Lower leg skin (tissue), 4 donors: Measurements from ENCODE around the gene RTTN. TPM values are rescaled to one million over a fixed set of nuclear protein-coding genes. Genes with fewer than 3 reads are reported as not detected.

Source experiments
- DNase-seq, 2 donors: peaks; one replicate each; pipeline ENCODE4 v3.0.0-alpha.2; 2019; ENCODE audit warnings: low spot score in 2 of 2
- H3K4me3 ChIP-seq: fragments of 200-600 bp; sonication (generic); 2 replicates; pipeline ENCODE4 v1.5.1; 2017; ENCODE audit warnings: mild to moderate bottlenecking, low read depth; ENCODE audit not compliant: poor library complexity, severe bottlenecking
- CTCF ChIP-seq, 3 donors: fragments of 450-650 bp; IDR thresholded peaks; one replicate each; pipeline ENCODE4 v1.5.1; 2016; ENCODE audit warnings: antibody characterized with exemption in 3 of 3, mild to moderate bottlenecking in 3 of 3, moderate library complexity in 2 of 3
- POLR2A ChIP-seq, 2 donors: fragments of 450-650 bp; IDR thresholded peaks; one replicate each; pipeline ENCODE4 v1.6.1; 2016 to 2017; ENCODE audit warnings: antibody characterized with exemption in 2 of 2, mild to moderate bottlenecking in 1 of 2, moderate library complexity in 1 of 2
- WGBS, 2 donors: methylation state at CpG; one replicate each; pipeline ENCODE4 v1.1.5; 2018; 5-methylcytosine and 5-hydroxymethylcytosine counted together
- intact Hi-C: fragments of 100-400 bp; cut with DNase I; formaldehyde crosslinking; loops from one replicate; pipeline ENCODE4 v1.15.0; 2023; ENCODE audit warnings: low total_unique reads
- total RNA-seq, 4 donors: library from RNA; depleted of rRNA; stranded (reverse); fragments of >200 nt; gene quantifications; one replicate each; pipeline ENCODE4 v1.1.0, GENCODE V29; 2016

RTTN gene
- total RNA-seq, 4 donors from 2014 or later = 4.8 to 14.9 (median 7.8) TPM

- no peak overlapping the region for H3K4me3 ChIP-seq
- no peak for DNase-seq
- intact Hi-C loops = no loop called here
- WGBS, 2 donors = 94% methylated on average over 2 of the region's 2 CpGs
- TF ChIP-seq CTCF (IDR thresholded peaks at IDR 0.05) (no peak), POLR2A (IDR thresholded peaks at IDR 0.05) (no peak)
Observed at GRCh38 chr18:70019991-70020390, 185.5 kb downstream of the RTTN start.

- no peak for TF ChIP-seq CTCF (IDR thresholded peaks at IDR 0.05)
- TF ChIP-seq POLR2A (IDR thresholded peaks at IDR 0.05) = no peak
- intact Hi-C loops = no loop called here
- no peak for DNase-seq
- H3K4me3 ChIP-seq = no peak overlapping the region
- WGBS, 2 donors = 88 to 89% methylated on average over 2 of the region's 2 CpGs
Observed at GRCh38 chr18:70019136-70019535, 186.4 kb downstream of the RTTN start.

- 90% methylated on average over 7 of the region's 7 CpGs for WGBS, 2 donors
Observed at GRCh38 chr18:70015127-70015526, 190.4 kb downstream of the RTTN start.

GRCh38 chr18:70005580-70005979, 199.9 kb downstream of the RTTN start:
- 79 to 86% methylated on average over 3 of the region's 3 CpGs for WGBS, 2 donors
- DNase-seq = no peak
- TF ChIP-seq POLR2A (IDR thresholded peaks at IDR 0.05) = no peak
- TF ChIP-seq CTCF (IDR thresholded peaks at IDR 0.05) = no peak
- intact Hi-C loops = no loop called here
- no peak overlapping the region for H3K4me3 ChIP-seq

More at GRCh38 chr18:70015127-70015526, 190.4 kb downstream of the RTTN start:
- no peak for TF ChIP-seq CTCF (IDR thresholded peaks at IDR 0.05)
- no peak for TF ChIP-seq POLR2A (IDR thresholded peaks at IDR 0.05)
- H3K4me3 ChIP-seq = no peak overlapping the region
- intact Hi-C loops = no loop called here
- no peak for DNase-seq

- intact Hi-C loops = no loop called here
- 83 to 86% methylated on average over 4 of the region's 4 CpGs for WGBS, 2 donors
- no peak for DNase-seq
- H3K4me3 ChIP-seq = no peak overlapping the region
- no peak for TF ChIP-seq CTCF (IDR thresholded peaks at IDR 0.05)
- no peak for TF ChIP-seq POLR2A (IDR thresholded peaks at IDR 0.05)
Observed at GRCh38 chr18:70004696-70005095, 200.8 kb downstream of the RTTN start.

GRCh38 chr18:69999656-70000055, 205.8 kb downstream of the RTTN start:
- TF ChIP-seq POLR2A (IDR thresholded peaks at IDR 0.05) = no peak
- no peak for TF ChIP-seq CTCF (IDR thresholded peaks at IDR 0.05)
- no peak overlapping the region for H3K4me3 ChIP-seq
- WGBS, 2 donors = 56 to 71% methylated on average over 9 of the region's 9 CpGs
- DNase-seq = no peak
- intact Hi-C loops = no loop called here
